GF-D8 (cell line): ENCODE measurements around the gene HOXD8.

Experiments used
- DNase-seq: peaks from one replicate; lab custom pipeline; 2025; lab: John Stamatoyannopoulos, UW

Gene HOXD8

DNA sequence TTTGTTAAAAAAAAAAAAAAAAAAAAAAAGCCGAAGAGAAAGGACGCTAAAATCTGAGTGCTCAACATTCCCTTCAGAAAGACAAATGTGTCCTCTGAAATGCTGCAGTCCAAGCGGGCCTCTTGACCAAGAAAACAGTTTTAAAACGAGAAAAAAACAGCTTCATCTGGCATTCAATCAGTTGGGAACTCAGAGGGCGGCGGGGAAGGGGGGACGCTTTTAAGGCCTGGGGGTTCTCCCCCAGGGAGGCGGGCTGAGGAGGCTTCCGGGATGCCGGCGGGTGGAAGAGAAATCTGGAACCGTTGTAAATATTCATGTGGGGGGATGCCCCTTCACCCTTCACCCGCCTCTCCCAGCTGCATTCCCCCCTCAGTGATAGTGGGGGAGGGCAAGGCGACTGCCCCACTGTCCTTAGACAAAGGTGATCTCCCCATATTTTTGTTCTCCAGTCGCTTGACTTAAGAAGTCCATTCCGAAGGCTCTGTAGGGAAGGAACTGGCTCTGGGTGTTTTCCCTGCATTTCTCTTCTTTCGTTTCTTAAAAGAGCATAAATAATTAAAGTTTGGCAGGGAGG, 25.7 kb upstream of the HOXD8 start:
- no peak for DNase-seq

DNA sequence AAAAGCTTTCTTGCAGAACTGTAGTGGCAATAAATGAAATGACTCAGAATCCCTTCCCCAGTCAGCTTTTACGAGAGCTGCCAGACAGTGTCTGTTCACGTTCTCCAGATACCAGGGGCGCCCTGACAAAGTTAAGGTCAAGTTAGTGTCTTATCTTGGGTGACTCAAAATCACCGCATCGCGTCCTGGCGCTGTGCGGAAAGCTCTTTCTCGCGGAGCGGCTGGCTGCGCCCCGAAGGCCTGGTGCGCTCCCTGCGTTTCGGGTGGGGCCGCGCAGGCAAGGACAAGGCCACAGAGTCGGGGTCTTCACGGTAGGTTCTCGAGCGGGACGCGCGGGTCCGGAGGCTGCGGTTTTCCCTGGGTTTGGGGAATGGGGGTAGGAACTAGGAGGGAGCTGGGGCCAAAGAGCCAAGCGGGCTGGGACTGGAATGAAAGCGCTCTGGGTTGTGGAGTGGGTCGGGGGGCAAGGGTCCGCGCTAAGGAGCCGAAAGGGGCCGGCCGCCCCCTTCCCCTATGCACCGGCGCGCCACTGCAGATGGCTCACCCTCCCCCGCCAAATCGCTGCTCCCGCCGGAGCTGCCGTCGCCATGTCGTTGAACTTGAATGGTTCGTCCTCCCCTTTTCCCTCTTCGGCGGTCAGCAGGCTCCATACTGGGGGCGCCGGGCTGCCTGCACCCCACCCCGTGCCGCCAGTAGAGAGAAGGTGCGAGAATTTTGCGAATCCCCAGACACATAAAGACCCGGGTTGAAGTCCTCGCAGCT, 25.0 kb upstream of the HOXD8 start:
- DNase-seq, result no peak

DNA sequence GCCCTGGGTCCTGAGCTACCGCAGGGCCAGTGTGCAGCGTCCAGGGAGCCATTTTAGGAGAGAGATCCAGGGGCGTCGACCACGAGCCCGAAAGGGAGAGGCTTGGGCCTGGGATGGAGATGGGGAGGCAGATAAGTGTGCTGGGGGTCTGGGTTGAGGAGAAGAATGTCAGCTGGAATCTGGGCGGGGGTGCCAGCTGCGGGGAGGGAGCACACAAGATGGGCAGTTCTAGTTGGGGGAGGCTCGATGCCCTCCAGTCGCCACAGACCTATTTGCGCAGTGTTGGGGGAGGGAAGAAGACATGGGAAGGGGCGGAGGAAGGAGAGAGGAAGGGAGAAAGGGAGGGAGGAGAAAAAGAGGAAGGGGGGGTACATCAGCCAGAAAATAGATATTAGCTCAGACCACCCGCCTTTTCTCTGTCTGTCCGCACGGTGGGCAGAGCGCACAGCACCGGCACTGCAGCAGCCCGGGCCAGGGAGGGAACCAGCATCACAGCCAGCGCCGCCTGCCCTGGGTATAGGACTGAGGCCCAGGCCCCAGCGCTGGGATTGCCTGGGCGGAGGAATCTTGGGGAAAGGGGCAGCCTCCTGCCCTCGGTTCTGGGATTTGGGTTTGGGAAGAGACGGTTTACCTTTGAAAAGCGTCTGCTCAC, 24.3 kb upstream of the HOXD8 start:
- DNase-seq, result no peak

DNA sequence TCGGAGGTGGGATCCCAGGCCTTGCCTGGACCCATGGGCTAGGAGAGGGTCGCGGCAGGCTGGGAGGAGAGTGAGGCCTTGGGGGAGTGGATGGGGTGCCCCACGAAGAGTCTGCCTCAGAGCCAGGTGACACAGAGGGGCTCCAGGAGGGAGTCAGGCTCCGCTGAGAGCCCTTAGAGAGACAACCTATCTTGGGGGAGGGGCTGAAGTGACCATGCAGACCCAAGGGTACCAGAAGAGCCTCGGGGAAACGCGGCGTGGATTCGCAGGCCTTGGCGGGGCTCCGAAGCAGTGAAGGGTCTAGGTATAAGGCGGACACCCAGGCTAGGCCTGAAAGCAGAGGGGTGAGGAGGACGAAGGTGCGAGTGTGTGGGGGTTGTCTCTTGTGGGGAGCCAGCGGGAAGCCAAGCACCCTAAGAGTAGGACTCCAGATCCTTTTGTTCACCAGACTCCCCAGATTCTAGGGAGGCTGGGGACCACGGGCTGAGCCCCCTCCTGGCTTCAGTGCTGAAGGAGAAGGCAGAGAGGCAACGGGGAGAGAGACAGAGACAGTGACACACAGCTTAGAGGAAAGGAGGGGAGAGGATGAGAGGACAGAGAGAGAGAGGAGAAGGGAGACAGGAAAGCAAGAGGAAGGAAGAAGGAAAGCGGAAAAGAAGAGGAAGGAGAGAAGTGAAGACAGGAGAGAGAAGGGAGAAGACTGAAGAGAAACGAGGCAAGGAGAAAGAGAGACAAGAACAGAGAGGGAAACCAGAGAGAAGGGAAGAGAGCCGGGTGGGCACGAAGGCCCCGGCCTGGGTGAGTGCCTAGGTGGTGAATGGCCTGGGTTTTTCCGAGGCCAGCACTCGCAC, 23.6 kb upstream of the HOXD8 start:
- no peak for DNase-seq

DNA sequence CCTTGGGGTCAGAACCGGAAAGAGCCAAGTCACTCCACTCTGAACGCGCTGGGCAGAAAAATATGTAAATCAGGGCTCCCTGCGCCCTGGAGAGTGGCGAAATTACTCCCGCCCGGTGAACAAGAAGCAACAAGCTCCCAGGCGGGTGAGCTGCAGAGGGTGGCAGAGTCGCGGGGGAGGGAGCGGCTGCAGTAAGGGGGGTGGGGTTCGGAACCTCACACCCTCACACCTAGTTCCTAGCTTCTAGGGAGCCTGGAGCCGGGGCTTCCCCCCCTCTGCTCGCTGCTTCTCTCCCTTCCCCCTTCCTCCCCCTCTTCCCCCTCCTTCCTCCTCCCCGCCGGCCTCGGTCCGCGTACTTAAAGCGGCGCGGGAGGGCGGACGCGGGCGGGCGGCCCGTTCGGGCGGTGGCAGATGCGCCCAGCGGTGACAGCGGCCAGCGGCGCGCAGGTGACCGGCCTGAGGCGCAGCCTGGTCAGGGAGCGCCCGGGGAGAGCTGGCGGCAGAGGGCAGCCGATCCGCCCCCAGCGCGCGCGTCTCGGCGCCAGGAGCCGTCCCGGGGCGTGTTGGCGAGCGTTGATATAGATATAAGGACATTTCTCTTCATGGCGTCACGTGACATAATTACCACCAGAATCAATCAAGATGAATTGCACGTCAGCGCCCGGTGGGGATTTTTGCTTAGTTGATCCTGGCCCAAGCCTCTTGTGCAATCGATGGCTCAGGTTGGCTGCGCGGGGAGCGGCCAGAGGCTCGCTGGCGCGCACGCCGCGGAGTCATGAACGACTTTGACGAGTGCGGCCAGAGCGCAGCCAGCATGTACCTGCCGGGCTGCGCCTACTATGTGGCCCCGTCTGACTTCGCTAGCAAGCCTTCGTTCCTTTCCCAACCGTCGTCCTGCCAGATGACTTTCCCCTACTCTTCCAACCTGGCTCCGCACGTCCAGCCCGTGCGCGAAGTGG, 22.6 kb upstream of the HOXD8 start, which contains the start of gene HOXD11:
TSS of gene HOXD11 (plus strand) at position 700 of the 959 bp plus-strand sequence. CDS start at position 776, 76 bp downstream.
- no peak for DNase-seq

DNA sequence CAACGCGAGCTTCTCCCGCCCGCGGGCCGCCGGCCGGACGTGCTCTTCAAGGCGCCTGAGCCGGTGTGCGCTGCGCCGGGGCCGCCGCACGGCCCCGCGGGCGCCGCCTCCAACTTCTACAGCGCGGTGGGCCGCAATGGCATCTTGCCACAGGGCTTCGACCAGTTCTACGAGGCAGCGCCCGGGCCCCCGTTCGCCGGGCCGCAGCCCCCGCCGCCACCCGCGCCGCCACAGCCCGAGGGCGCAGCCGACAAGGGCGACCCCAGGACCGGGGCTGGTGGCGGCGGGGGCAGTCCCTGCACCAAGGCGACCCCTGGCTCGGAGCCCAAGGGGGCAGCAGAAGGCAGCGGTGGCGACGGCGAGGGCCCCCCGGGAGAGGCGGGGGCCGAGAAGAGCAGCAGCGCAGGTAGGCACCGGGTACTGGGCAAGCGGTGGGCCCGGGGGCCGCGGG, 21.7 kb upstream of the HOXD8 start:
- DNase-seq, result no peak

DNA sequence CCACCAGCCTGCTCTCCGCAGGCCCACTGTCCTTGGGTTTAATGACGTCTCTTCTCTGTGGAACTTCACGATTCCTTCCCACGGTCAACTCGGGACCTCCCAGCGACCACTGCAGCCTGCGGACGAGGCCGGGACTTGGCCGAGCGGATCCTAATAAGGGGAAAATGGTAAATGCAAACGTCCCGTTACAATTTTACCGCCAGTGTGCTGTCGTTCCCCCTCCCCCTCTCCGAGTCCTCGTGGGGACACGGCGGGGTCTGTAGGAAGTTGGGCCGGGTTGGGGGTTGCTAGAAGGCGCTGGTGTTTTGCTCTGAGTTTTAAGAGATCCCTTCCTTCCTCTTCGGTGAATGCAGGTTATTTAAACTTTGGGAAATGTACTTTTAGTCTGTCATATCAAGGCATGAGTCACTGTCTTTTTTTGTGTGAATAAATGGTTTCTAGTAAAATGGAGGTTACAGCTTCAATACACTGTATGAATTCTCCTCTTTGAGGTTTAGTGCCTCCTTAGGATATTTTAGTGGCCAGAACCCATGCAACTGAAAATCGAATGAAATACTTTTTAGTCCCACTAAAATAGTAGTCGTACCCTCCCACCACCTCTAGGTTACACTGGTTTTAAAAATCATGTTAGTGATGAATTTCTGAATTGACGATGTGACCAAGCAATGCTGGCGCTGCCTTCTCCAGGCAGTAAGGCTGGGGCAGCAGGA, 20.2 kb upstream of the HOXD8 start:
- DNase-seq, result no peak

DNA sequence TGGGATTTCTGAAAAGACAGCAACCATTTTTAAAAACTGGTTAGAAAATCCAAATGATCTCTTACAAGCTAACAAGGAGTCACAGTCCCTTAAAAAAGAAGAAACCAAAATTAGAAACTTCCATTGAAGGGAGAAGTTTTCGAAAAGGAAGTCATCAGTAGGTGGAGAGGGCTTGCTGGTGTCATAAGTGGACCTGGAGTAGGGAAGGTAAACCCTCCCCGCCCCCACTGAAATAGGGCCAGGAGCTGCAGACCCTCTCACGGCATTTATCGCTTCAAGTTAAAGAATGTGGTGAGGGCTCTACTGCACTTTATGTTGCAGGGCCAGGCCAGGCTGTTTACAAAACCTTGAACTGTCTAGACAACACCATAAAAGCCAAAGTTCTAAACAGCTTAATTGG, 19.6 kb upstream of the HOXD8 start:
- DNase-seq, result no peak

DNA sequence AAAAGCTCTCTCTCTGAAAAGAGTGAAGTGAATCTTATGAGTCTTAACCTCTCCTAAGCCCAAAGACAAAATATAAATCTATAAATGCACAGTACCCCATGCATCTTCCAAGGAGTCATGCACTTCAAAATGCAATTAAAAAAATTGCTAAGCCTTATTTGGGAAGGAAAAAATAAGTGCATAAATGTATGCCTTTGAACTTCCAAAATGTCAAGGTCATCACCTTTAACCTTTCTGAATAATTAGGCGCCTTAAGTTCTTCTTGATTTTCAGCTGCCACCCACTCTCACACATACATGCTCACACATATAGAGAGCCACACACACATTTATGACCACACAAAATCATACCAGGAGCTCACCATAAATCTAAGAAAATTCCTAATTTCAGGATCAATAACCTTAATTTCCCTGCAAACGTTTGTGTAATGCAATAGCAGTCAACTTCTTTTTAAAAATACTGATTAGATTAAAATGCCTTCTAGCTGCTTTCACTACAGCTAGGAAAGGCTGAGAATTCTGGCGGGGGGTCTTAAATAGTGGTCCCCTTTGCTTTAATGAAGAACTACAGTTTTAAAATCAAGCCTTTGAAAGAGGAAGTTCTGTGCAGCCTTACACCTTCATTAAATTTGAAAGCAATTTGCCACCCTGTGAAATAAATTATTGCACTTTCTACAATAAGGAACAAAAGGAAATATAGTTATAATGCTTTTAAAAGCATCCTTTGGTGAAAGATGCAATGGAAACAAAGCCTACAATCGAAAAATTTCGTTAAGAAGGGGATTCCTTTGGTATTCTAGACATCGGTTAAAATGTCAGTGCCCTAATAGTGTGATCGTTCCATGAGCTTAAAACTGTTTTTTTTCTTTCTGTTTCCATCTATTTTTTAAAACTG, 18.8 kb upstream of the HOXD8 start:
- no peak for DNase-seq

DNA sequence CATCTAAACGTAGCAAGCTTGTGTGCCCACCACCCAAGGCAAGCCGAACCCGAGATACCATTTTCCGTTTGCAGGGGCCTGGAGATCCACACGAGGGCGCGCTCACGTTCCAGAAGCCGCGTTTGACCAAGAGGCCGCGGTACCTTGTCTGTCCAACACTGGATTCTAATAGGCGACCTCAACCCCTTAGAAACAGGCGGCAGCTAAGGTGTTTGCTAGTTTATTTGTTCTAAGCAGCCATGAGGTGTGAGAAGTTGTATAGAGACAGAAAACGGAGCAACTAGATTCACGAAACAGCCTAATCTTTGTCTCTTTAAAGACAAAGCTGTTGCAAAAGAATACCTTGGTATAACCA, 18.2 kb upstream of the HOXD8 start:
- no peak for DNase-seq

DNA sequence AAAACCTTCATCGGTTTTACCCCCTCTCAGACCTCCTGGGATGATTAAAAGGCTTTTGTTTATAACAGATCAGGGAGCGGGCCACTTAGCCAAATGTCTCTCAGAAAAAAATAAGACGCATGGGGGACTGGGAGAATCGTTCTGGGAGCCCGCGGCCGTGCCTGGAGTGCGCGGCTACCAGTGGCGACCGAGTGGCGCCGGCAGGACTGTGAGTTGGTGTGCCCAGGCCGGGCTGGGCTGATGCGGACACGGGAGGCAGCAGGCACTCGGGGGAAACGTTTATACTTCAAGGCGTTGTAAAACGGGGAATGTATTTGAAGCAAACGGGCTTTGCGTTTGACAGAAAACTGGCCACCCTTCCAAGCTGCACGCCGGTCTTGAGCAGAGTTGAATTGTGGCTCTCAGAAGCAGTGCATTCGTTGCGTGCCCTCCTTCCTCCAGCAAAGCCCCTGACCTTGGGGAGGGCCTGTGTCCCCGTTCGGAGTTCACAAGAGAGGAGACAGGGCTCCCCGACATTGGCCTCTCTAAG, 17.6 kb upstream of the HOXD8 start:
- DNase-seq, result no peak

DNA sequence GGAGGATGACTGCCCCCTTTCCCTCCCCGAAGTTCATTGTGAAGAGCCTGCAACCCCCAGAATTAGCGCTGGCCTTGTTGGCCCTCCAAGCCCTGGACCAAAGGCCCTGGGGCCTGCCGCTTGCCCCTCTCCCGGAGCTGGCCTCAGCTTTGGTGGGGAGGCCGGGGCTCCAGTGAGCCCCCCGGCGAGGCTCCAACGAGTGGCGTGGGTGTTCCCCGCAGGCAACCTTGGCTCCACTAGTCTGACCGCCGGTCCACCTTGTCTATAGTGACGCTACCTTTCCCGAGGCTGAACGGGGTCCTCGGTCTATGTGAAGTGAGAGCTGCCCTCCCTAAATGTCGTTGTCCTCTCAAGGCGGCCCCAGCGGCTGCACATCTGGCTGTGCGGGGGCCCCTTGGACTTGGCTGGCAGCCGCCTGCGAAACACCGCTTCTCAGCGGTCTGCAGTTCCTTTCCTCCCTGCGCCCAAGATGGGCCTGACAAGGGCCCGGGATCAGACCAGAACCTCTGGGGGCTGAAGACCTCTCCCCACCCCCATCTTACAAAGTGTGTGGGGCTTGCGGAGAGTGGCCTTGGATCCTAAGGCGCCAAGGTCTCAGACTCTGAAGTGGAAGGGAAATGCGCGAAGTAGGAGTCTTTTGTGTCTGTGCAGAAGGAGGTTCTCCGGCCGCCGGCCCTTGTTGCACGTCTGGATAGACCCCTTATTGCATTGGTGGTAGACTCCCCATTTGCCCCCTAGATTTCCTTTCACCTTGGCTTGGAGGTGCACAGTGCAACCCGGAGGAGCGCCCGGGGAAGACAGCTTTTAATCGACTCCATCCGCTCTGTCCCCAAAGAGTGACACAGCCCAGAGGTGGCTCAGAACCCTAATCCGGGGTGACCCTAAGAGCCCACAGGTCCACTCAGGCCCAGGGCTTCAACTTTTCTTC, 16.9 kb upstream of the HOXD8 start:
- DNase-seq, result no peak

DNA sequence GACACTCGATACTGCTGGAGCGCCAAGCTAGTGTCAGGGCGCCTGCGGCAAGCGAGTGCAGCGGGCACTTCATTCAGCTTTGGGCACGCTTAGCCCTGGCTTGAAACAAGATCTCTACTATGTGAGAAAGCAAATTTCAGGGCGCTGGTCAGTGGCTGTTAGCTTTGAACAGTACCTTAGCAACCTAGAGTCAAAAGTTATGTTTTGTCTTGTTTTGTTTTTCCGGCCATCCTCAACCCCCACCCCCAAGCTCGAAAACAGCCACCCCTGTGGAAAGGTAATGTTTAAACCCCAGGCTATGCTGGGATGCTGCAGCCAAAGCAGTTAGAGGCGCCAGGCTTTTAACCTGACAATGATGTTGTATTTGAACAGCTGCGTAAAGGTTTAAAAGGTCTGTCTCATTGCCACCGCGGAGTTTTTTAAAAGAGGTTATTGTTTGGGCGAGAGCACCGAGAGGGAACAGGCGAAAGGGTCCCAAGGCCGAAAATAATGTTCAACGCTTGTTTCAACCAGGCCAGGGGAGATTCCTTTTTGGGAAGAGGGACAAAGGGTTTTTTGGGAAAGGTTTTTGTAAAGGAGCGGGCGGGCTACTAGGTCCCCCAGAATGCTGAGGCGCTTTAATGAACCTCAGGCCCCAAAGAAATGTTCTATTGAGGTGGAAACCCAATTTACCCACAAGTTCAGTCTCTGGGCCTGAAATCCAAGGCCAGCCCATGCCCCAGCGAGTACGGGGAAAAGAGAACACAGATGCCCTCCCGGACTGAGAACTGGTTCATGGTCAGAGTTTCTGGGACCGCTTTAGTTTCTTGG, 15.2 kb upstream of the HOXD8 start:
- DNase-seq, result no peak

DNA sequence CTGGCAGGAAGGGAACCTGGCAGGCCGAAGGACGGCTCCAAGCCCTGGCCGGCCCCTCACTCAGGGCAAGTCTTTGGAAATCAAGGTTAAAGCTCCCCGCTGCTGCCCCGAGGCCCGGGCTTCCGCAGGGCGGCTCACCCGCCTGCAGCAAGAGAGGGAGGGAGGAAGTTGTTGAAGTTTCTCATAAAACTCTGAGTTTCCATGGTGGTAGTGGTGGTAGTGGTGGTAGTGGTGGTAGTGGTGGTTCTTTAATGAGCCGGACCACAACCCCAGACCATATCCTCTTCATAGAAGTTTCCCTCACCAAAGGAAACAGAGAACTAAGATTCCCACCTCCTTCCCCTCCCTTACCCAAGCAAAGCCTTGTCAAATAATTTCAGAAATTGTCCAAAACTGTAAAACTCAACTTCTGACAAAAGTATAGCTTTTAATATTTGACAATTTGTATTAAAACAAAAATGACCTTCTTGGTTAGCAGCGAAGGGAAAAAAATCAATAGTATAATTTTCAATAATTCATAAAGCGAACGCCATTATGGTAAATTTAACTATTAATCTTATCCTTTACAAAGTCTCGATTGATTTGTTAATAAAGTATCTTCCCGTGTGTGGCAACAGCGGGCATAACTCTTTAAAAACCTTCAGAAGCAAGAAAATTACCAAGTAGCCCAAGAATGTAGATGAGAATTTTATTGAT, 14.4 kb upstream of the HOXD8 start:
- no peak for DNase-seq

DNA sequence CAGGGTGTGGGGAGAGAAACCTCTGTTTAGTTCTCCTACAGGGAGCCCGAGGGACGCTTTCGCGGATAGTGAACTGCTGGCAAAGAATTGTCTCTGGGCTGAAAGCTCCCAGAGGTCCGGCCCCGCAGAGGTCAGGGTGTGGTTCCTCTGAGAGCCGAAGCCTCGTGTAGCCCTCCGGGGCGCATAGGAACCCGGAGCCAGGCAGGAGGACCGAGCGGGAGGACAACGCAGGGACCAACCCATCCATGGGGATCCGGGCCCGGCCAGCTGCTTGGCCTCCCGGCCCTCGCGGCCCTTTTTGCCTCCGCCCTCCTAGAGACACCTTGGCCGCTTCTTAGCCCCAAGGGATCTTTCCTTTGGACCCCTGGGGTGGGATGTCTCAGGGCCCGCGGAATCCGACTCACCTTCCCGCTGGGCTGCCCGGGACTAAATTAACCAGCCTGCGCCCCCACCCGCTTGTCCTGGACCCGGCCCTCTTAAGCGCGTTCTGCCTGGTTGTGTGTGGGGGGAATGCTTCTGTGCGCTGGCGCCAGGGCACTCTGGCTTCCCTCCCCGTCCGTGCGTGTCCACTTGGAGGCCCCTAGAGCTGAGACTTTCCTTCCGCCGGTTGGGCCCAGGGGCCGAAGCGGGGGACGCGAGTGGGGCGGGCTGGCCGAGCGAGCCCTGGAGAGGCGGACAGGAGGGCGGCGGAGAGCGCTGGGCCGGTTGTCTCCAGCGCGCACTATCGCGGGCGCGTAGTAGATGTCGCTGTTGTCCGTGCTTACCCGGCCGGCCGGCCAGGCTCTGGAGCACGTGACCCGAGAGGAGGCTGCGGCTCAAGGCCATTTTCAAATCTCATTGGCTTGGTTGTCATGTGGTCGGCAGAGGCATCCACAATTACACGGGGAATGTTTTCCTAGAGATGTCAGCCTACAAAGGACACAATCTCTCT, 13.4 kb upstream of the HOXD8 start, which contains the start of gene HOXD10:
TSS of gene HOXD10 (plus strand) at position 896 of the 931 bp plus-strand sequence. CDS start 56 bp downstream, outside the sequence.
- no peak for DNase-seq
